SK-N-SH (cell line): Measurements from ENCODE around the gene ATP6V0B. TPM values are rescaled to one million over a fixed set of nuclear protein-coding genes. Genes with fewer than 3 reads are reported as not detected.

Experiments used
- CTCF ChIA-PET: fragments of 300-600, 350-600 bp; formaldehyde crosslinking; extraction: SDS; loops from one replicate; lab custom pipeline; 2021; lab: Yijun Ruan, JAX
- POLR2A ChIA-PET: fragments of 350-600 bp; sonication (Branson Sonifier 250); formaldehyde crosslinking; extraction: SDS; loops from one replicate; lab custom pipeline; 2020; ENCODE audit warnings: antibody characterized with exemption, inconsistent platforms; lab: Yijun Ruan, JAX
- DNase-seq: peaks from one replicate; pipeline ENCODE4 v3.0.0; 2012
- H2AFZ ChIP-seq: fragments of 200-600 bp; sonication (generic); 2 replicates; pipeline ENCODE4 v1.8.1; 2016; ENCODE audit warnings: antibody characterized with exemption, mild to moderate bottlenecking, low read depth
- H3F3A ChIP-seq: fragments of 200-600 bp; sonication (generic); replicated peaks from 2 replicates; pipeline ENCODE3; 2016; ENCODE audit warnings: antibody characterized with exemption, mild to moderate bottlenecking; ENCODE audit not compliant: insufficient read depth
- H3K27ac ChIP-seq, 2 experiments: fragments of 200-500 bp in 1 of 2; fragments of 200-600 bp in 1 of 2; sonication (Bioruptor generic) in 1 of 2; sonication (generic), shearing (Covaris generic) in 1 of 2; 2 replicates each; pipeline versions ENCODE4 v1.5.1 to v1.6.1; 2014 to 2016; ENCODE audit warnings: low read depth in 2 of 2, inconsistent platforms in 1 of 2, low read length in 1 of 2, mild to moderate bottlenecking in 1 of 2, mixed read lengths in 1 of 2
- H3K27me3 ChIP-seq: fragments of 200-600 bp; sonication (generic), shearing (Covaris generic); 2 replicates; pipeline ENCODE4 v1.6.1; 2016; ENCODE audit warnings: mixed run types; ENCODE audit not compliant: insufficient read depth
- H3K36me3 ChIP-seq, 2 experiments: fragments of 200-500 bp in 1 of 2; fragments of 200-600 bp in 1 of 2; sonication (Bioruptor generic) in 1 of 2; sonication (generic) in 1 of 2; replicated peaks in 1 of 2; 2 replicates each; pipeline versions ENCODE3 to v1.5.1; 2014 to 2016; ENCODE audit warnings: low read length in 1 of 2, mild to moderate bottlenecking in 1 of 2; ENCODE audit not compliant: insufficient read depth in 2 of 2, control insufficient read depth in 1 of 2
- H3K4me1 ChIP-seq, 2 experiments: fragments of 200-500 bp in 1 of 2; fragments of 200-600 bp in 1 of 2; sonication (Bioruptor generic) in 1 of 2; sonication (generic), shearing (Covaris generic) in 1 of 2; 2 replicates each; pipeline versions ENCODE4 v1.5.1 to v1.6.1; 2014 to 2016; ENCODE audit warnings: low read depth in 1 of 2, low read length in 1 of 2, mixed run types in 1 of 2; ENCODE audit not compliant: insufficient read depth in 2 of 2, control insufficient read depth in 1 of 2
- H3K4me2 ChIP-seq: fragments of 200-600 bp; sonication (generic), shearing (Covaris generic); 2 replicates; pipeline ENCODE4 v1.6.1; 2017; ENCODE audit warnings: mixed run types
- H3K4me3 ChIP-seq, 2 experiments: fragments of 200-500 bp in 1 of 2; fragments of 200-600 bp in 1 of 2; sonication (Bioruptor generic) in 1 of 2; sonication (generic), shearing (Covaris generic) in 1 of 2; 2 replicates each; pipeline versions ENCODE4 v1.5.1 to v1.8.1; 2014 to 2016; ENCODE audit warnings: low read depth in 2 of 2, inconsistent platforms in 1 of 2, low read length in 1 of 2, mild to moderate bottlenecking in 1 of 2, mixed read lengths in 1 of 2, moderate library complexity in 1 of 2
- H3K79me2 ChIP-seq: fragments of 200-600 bp; sonication (generic); 2 replicates; pipeline ENCODE4 v1.8.1; 2017; ENCODE audit warnings: mild to moderate bottlenecking; ENCODE audit not compliant: insufficient read depth
- H3K9ac ChIP-seq: fragments of 200-600 bp; sonication (generic); 2 replicates; pipeline ENCODE4 v1.6.1; 2017; ENCODE audit warnings: mixed run types
- H3K9me2 ChIP-seq: fragments of 200-600 bp; sonication (generic); 2 replicates; pipeline ENCODE4 v1.6.1; 2017; ENCODE audit warnings: mixed run types
- H3K9me3 ChIP-seq: fragments of 200-600 bp; sonication (generic); 2 replicates; pipeline ENCODE4 v1.6.1; 2017; ENCODE audit warnings: mixed run types, mild to moderate bottlenecking, moderate library complexity
- H4K20me1 ChIP-seq: fragments of 200-600 bp; sonication (generic); 2 replicates; pipeline ENCODE4 v1.6.1; 2017; ENCODE audit warnings: mild to moderate bottlenecking, mixed run types; ENCODE audit not compliant: insufficient read depth
- CHD2 ChIP-seq: fragments of 150-350 bp; IDR thresholded peaks from 2 replicates; pipeline ENCODE4 v1.6.1; 2018; ENCODE audit warnings: low read length; ENCODE audit not compliant: partially characterized antibody
- CTCF ChIP-seq: fragments of 200-600 bp; sonication (generic); IDR thresholded peaks from 2 replicates; pipeline ENCODE4 v1.6.1; 2017; ENCODE audit warnings: antibody characterized with exemption, mild to moderate bottlenecking, moderate library complexity
- EZH2phosphoT487 ChIP-seq: fragments of 200-600 bp; sonication (generic); IDR thresholded peaks from 2 replicates; pipeline ENCODE4 v1.6.1; 2017; ENCODE audit warnings: low read depth, mixed run types, mild to moderate bottlenecking, antibody characterized with exemption, moderate library complexity, borderline replicate concordance
- FOSL2 ChIP-seq: IDR thresholded peaks from 2 replicates; pipeline ENCODE4 v1.4.0; 2012; ENCODE audit warnings: low read depth, mild to moderate bottlenecking, moderate library complexity, borderline replicate concordance
- FOXJ3 ChIP-seq: sonication (generic); formaldehyde crosslinking; IDR thresholded peaks from 2 replicates; pipeline ENCODE4 v1.5.1; 2020; ENCODE audit warnings: mild to moderate bottlenecking, missing genetic modification reagents
- FOXM1 ChIP-seq: IDR thresholded peaks from 2 replicates; pipeline ENCODE4 v1.4.0; 2012; ENCODE audit warnings: low read depth, mild to moderate bottlenecking
- IRF3 ChIP-seq: fragments of 150-350 bp; IDR thresholded peaks from 2 replicates; pipeline ENCODE4 v1.6.1; 2016; ENCODE audit warnings: mild to moderate bottlenecking, low read depth, low read length
- NFIC ChIP-seq: IDR thresholded peaks from 2 replicates; pipeline ENCODE4 v1.4.0; 2012; ENCODE audit warnings: borderline replicate concordance
- NRF1 ChIP-seq: IDR thresholded peaks from 2 replicates; pipeline ENCODE4 v1.6.1; 2012; ENCODE audit warnings: low read depth, mild to moderate bottlenecking, low read length
- POLR2AphosphoS5 ChIP-seq: IDR thresholded peaks from 2 replicates; pipeline ENCODE4 v1.6.1; 2012; ENCODE audit warnings: low read depth, low read length
- RAD21 ChIP-seq: IDR thresholded peaks from 2 replicates; pipeline ENCODE4 v1.6.1; 2012; ENCODE audit warnings: mild to moderate bottlenecking, low read length
- REST ChIP-seq: IDR thresholded peaks from 2 replicates; pipeline ENCODE4 v1.6.1; 2012; ENCODE audit warnings: mild to moderate bottlenecking, low read depth, low read length, moderate library complexity
- RFX5 ChIP-seq: IDR thresholded peaks from 2 replicates; pipeline ENCODE4 v1.6.1; 2012; ENCODE audit warnings: mild to moderate bottlenecking, improper control_type of control experiment, low read length
- RXRA ChIP-seq: IDR thresholded peaks from 2 replicates; pipeline ENCODE4 v1.4.0; 2012; ENCODE audit warnings: low read depth, mild to moderate bottlenecking, borderline replicate concordance
- SIN3A ChIP-seq: IDR thresholded peaks from 2 replicates; pipeline ENCODE4 v1.6.1; 2012; ENCODE audit warnings: low read depth, mild to moderate bottlenecking, low read length, moderate library complexity, borderline replicate concordance
- SMC3 ChIP-seq: IDR thresholded peaks from 2 replicates; pipeline ENCODE4 v1.6.1; 2012; ENCODE audit warnings: low read depth, low read length, improper control_type of control experiment
- YY1 ChIP-seq: IDR thresholded peaks from 2 replicates; pipeline ENCODE4 v1.4.0; 2012; ENCODE audit warnings: low read depth, mild to moderate bottlenecking
- ZBTB33 ChIP-seq: IDR thresholded peaks from 2 replicates; pipeline ENCODE4 v1.4.0; 2012; ENCODE audit warnings: low read depth, borderline replicate concordance
- whole genome bisulfite sequencing: methylation state at CpG from one replicate; pipeline ENCODE4 v1.1.6; 2017; ENCODE audit warnings: low lambda C conversion rate; 5-methylcytosine and 5-hydroxymethylcytosine counted together
- polyA plus RNA-seq, 3 experiments: library from polyadenylated mRNA; depleted of rRNA; stranded (reverse); fragments of >200 nt; gene quantifications; 2 replicates each; pipeline ENCODE4 v1.2.3, GENCODE V29; 2012
- TF ChIP-seq, protein P1 (sequence below): IDR thresholded peaks from 2 replicates; pipeline ENCODE4 v1.4.0; 2012; ENCODE audit warnings: low read depth
- TF ChIP-seq, protein P2 (sequence below): IDR thresholded peaks from 2 replicates; pipeline ENCODE4; 2012

Gene ATP6V0B
- polyA plus RNA-seq, 1 of the 3 experiments (the other 2 are of a cell fraction), result 180 TPM

- Histone ChIP-seq H3K4me3 (no peak overlapping the region), H2AFZ (no peak overlapping the region), H3K79me2 (no peaks in the 10 kb centered on the region), H3K27ac (no peak overlapping the region), H3K27me3 (no peaks in the 10 kb centered on the region), H3K9ac (no peak overlapping the region), H3K4me1 (no peaks in the 10 kb centered on the region), H3K9me3 (no peaks in the 10 kb centered on the region), H3F3A (no peaks in the 10 kb centered on the region), H3K9me2 (no peaks in the 10 kb centered on the region), H4K20me1 (no peaks in the 10 kb centered on the region), H3K36me3 (peaks cover 3 to 64% of the 10 kb centered on the region in 2 experiments), H3K4me2 (no peak overlapping the region)
- 91% methylated on average over 2 of the region's 2 CpGs for WGBS
- DNase-seq, result no peak
- POLR2A ChIA-PET, result no interaction called here
- no peak for TF ChIP-seq IRF3
- no peak for TF ChIP-seq REST
- no peak for TF ChIP-seq POLR2AphosphoS5
- no peak for TF ChIP-seq NRF1
- TF ChIP-seq RXRA, result no peak
- TF ChIP-seq, protein P1, sequence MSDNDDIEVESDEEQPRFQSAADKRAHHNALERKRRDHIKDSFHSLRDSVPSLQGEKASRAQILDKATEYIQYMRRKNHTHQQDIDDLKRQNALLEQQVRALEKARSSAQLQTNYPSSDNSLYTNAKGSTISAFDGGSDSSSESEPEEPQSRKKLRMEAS, result no peak
- no peak for TF ChIP-seq CTCF
- no peak for TF ChIP-seq NFIC
- TF ChIP-seq FOSL2, result no peak
- no peak for TF ChIP-seq YY1
- no peak for TF ChIP-seq EZH2phosphoT487
- no peak for TF ChIP-seq RAD21
- TF ChIP-seq FOXJ3 (CRISPR knock-in tag), result no peak
- no peak for TF ChIP-seq FOXM1
- TF ChIP-seq SMC3, result no peak
- no peak for TF ChIP-seq ZBTB33
- TF ChIP-seq, protein P2, sequence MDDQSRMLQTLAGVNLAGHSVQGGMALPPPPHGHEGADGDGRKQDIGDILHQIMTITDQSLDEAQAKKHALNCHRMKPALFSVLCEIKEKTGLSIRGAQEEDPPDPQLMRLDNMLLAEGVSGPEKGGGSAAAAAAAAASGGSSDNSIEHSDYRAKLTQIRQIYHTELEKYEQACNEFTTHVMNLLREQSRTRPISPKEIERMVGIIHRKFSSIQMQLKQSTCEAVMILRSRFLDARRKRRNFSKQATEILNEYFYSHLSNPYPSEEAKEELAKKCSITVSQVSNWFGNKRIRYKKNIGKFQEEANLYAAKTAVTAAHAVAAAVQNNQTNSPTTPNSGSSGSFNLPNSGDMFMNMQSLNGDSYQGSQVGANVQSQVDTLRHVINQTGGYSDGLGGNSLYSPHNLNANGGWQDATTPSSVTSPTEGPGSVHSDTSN, result no peak
- no peak for TF ChIP-seq SIN3A
- TF ChIP-seq CHD2, result no peak
- TF ChIP-seq RFX5, result no peak
- CTCF ChIA-PET, result no interaction called here
These were observed 12.4 kb upstream of the ATP6V0B start for GRCh38 chr1:43962324-43962723.
